GM10847 (cell line): ENCODE results near the gene MDN1.

Source experiments
- POLR2A ChIP-seq: IDR thresholded peaks from 2 replicates; pipeline ENCODE4 v1.6.1; 2011; ENCODE audit not compliant: insufficient read length; ENCODE audit errors: extremely low read depth

The MDN1 gene

DNA sequence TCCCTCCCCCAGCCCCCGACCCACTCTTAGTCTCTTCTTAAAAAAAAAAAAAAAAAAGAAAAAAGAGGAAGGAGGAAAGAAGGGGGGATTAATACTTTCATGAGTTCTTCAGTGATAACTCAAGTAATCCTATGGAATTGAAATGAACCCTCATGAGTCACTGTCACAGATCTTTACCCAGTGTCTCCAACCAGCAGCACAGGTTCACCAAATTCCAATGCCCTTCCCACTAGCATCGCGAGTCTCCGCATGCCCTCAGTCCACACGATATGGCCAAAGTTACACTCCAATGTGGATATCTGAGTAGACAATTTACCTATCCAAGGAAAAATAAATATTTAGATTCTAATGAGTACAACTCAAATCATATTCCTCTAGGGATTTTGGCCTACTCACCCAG lies 74.5 kb downstream of the MDN1 start:
- no peak for TF ChIP-seq POLR2A

DNA sequence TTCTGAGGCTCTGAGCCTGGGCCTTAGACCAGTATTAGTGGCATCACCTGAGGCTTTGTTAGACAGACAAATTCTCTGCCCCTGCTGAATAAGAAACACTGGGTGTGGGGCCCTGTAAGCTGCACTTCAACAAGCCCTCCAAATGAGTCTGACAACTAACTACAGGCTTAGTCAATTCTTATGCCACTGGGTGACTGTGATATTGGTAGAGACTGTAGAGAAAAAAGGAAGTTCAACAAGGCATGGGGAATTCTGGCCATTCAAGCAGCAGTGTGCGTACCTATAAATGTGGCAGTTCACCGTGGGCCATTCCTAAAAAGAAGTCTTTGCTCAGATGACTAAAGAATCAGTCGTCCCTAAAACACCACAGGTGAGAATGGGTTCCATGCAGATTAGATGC lies 82.7 kb downstream of the MDN1 start:
- TF ChIP-seq POLR2A, result no peak

DNA sequence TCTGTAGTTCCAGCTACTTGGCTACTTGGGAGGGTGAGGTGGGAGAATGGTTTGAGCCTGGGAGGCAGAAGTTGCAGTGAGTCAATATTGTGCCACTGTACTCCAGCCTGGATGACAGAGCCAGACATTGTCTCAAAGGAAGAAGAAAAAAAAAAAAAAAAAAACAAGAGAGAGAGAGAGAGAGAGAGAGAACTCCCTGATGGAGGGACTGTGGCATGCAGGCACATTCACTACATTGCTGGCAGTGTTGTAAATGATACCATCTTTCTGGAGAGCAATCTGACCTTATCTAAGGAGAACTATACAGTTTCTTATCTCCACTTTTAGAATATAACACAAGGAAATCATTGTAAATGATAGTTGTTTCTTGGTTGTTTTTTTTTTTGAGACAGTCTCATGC lies 85.1 kb downstream of the MDN1 start:
- TF ChIP-seq POLR2A, result no peak

DNA sequence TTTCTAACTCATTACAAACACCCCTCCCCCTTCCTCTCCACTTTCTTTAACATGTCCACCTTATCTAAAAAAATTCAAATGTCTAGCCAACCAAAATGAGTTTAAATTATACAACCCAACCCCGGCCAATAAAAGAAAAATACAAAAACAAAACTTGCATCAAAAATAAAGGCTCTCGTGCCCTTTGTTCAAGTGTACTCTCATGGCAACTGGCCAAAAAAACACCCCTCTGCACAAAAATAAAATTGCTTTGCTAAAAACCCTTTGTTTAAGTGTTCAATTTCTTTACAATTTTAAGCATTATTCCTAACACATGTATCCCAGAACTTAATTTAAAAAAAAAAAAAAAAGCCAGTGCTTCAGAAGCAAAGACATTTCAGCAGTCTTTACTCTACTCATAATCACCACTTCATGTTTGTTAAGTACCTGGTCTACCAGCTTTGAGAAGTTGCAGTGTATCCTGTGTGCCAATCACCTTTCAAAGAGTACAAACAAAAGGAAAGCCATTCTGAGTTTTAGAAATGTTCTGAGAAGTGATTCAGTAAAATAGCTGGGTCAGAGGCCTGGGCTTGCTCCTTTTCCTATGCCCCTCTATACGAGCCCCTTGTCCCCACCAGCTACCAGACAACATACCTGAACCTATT lies 87.5 kb downstream of the MDN1 start:
- no peak for TF ChIP-seq POLR2A

DNA sequence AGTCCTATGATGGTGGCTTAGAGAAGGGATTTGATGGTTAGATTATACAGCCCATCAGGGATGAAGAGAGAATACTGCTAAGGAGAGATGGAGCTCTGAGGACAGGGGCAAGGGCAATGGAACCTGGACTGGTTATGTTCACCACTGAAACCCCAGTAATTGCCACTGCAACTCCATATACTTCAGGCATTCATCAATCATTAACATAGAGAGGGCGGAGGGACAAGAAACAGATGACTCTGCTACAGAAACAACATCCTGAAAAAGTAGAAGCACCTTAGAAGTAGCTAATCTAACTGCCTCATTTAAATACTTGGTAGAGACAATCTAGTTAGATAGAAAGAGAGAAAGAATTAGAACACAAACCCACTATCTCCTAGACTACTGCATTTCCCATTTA lies 89.8 kb downstream of the MDN1 start:
- no peak for TF ChIP-seq POLR2A

DNA sequence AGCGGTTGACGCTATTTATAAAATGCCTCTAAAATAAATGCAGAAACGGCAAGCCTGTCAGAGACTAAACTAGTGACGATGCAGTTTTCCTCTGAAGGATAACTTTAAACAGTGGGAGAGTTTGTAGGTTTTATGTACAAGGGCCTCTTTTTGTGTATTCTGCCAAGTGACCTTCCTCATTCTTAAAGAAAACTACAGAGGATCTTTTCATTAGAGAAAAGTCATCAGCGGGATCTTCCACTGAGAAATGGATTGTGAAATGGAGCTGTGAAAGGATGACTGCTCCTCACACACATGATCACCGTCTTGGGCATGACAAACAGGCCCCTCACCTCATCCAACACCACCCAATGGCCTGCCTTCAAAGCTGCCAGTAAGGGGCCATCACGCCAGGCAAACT lies 92.1 kb downstream of the MDN1 start:
- no peak for TF ChIP-seq POLR2A

DNA sequence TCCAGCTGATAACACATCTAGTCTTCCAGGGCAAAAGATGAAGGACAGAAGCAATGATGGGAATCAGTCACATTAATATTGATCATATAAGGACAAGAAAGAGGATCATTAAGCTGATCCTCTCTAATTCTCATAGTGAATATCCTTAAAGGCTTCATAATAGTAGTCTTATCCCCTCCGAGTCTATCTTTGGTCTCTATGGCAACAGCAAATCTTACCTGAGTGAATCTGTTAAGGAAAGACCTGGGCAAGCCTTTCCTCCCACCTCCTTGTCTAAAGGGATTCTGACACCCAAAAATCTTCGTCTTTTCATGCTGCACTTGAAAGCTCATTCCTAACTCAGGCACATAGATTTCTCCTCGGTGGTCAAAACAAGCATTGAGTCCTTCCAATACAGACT lies 94.6 kb downstream of the MDN1 start:
- no peak for TF ChIP-seq POLR2A

DNA sequence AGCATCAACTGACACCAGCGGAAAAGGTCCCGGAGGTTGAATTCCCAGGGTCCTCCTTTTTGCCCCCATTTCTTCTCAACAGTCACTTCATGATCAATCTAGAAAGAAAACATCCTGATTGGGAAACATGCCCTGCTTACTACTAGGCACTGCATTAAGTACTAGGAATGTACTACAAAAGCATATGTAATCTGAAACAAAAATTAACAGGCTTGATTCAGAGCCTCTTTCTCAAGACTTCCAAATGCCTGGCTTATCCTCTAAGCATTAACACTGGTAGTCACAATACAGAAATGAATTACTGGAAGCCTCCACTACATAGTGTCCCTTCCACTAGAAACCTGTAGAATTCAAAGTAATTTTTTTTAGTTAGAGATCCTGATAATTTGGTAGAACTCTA lies 96.5 kb downstream of the MDN1 start:
- no peak for TF ChIP-seq POLR2A

DNA sequence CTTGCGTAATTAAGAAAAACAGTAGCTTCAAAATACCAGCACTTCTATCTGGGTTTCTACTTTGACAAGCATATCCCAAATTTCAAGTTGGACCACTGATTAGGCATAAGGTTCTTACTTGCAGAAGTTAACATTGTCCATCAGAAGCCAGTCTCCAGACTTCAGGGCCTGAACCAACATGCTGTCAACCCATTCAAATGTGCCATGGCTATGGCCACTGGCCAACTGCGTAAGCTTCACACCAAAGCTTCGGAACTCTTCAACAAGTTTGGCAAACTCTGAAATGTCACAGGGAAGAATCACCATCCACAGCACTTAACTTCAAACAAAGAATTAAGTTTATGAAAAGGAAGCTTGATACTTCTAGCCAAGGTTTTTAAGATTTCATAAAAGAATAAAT lies 103.1 kb downstream of the MDN1 start:
- no peak for TF ChIP-seq POLR2A

DNA sequence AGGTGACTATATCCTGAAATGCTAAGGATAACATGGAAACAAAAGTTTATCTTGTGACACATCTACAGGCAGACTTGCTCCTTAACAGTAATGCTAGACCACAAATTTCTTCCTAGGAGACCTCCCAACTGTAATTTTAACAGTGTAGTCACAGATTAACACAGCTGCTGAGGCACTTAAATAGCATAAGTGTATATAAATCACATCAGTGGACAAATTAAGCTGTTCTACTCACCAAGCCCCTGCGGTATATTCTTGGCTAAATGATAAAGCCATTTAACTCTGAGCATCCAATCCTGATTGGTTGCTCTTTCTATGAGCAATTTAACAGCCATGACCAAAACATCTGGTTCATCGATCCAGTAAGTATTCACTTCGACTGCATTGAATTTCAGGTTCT lies 107.8 kb downstream of the MDN1 start:
- no peak for TF ChIP-seq POLR2A

DNA sequence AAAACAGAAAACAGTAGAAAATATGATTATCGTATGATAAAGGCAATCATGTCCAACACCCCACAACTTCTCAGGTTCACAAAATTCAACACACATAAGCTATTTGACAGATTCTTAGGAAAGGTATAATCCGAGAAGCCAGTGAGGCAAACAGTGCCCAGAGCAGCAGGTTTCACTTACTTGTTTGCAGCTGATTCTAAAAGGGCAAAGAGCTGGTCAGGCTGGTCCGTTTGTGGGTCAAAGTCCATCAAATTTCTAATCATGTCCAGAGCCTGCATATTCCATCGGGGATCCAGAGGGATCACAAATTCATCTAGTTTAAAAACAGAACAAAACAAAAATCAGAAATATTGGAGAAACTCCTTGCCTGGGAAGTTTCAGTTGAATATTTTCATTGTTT lies 111.3 kb downstream of the MDN1 start:
- TF ChIP-seq POLR2A, result no peak

DNA sequence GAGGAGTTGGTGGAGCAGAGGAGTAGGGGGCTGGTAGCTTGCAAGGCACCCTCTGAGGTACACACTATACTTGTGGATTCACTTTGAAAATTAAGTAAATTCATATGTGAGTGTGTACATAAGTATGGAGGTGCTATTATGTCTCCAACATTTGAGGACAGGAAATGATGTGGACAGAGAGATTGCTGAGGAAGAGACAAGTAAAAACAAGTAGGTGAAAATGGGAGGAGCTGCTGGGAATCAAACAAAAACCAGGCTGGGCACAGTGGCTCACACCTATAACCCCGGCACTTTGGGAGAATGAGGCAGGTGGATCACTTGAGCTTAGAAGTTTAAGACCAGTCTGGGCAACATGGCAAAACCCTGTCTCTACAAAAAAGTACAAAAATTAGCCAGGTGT lies 111.8 kb downstream of the MDN1 start:
- TF ChIP-seq POLR2A, result no peak

DNA sequence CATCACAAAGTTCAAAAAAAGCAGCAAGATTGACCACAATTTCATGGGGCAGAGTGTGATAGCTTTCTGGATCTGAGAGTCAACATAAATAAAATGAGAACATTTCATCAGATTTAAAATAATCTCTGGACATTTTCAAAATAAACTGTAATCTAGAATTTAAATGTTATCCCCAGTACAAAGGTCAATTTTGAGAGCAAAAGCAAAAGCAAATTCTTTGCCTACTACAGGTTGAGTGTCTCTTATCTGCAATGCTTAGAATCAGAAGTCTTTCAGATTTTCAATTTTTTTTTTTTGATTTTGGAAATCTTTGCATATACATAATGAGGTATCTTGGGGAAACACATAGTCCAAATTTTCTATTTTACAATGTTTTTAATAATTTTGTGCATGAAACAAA lies 113.5 kb downstream of the MDN1 start:
- TF ChIP-seq POLR2A, result no peak

DNA sequence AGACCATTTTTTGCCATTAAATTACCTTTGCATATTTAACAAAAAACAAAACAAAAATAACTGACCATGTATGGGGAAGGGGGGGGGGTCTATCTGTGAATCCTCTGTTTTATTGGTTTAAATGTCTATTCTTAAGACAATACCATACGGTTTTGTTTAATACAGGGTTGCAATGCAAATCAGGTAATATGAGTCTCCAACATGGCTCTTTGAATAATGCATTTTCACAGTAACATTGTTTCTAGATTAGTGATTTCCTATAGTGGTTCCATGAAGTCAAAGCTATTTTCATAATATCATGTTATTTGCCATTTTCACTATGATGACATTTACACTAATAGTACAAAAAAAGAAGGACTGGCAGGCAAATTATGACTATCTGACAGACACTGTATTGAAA lies 116.3 kb downstream of the MDN1 start:
- TF ChIP-seq POLR2A, result no peak

DNA sequence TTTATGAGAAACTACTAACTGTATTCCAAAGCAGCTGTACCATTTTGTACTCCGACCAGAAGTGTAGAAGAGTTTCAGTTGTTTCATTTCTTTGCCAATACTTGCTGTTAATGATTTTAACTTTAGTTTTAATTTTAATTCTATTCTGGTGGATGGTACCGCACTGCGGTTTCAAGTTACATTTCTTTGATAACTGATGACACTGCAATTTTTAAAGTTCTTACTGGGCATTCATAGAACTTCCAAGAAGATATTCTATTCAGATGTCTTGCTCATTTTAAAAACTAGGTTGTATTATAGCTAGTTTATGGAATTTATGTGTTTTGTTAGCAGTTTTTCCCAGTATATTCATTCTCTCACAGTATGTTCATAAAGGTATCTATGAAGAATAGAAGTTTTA lies 117.2 kb downstream of the MDN1 start:
- no peak for TF ChIP-seq POLR2A

DNA sequence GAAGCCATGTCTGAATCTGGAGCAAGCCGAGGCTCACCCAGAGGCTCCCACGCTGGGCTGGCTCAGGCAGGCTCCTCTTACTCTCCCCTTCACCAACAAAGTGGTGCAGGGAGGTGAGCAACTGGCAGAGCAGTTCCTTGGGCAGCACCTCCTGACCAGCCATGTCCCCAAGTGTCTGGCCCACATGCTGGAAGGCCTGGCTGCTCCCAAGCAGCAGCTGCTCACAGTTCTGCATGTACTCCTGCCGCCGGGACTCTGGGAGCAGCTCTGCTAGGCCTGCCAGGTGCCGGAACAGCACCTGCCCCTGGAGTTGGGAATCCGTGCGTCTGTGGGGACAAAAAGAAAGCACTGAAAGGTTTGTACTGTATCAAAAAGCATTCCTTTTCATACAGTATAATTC lies 123.9 kb downstream of the MDN1 start:
- no peak for TF ChIP-seq POLR2A

DNA sequence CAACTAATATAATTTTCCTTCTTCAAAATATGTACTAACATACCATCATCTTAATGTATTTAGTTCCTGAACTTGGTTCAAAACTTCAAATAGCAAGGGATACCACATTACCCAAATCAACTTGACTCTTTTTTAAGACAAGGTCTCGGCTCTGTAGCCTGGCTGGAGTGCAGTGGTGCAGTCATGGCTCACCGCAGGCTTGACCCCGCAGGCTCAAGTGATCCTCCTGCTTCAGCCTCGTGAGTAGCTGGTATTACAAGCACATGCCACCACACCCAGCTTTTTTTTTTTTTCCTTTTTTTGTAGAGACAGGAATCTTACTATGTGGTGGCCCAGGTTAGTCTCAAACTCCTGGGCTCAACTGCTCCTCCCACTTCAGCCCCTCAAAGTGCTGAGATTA lies 125.2 kb downstream of the MDN1 start:
- TF ChIP-seq POLR2A, result no peak

DNA sequence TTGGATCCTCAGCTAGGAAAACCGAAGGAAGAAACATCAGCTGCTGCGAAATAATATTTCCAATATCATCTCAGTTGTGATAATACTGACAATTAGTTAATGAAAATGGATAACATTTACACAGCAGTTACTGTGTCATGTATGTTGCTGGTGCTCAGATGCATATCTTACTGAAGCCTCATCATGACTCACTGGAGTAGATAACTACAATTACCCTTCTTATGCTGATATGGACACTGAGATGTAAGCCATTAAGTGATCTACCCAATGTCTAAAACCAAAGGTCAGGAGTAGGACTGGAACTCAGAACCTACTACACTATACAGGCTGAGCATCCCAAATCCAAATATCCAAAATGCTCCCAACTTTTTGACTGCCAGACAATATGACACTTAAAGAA lies 126.4 kb downstream of the MDN1 start:
- no peak for TF ChIP-seq POLR2A

DNA sequence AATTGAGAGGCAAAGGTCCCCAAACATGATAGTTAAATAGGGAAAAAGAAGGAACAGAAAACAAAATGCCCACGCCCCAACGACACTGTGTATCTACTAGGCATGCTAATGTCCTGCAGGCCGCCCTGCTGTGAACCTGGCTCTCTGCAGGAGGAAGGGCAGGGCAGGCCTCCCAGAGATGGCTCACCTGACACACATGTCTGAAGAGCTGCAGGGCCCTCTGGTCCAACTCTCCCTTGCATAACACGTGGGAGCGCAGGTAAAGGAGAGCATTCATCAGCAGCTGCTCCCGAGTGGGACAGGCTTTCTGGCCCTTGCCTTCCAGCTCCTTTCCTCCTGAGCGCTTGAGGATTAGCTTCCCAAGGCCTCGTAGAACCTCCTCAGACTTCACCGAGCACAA lies 127.3 kb downstream of the MDN1 start:
- TF ChIP-seq POLR2A, result no peak

DNA sequence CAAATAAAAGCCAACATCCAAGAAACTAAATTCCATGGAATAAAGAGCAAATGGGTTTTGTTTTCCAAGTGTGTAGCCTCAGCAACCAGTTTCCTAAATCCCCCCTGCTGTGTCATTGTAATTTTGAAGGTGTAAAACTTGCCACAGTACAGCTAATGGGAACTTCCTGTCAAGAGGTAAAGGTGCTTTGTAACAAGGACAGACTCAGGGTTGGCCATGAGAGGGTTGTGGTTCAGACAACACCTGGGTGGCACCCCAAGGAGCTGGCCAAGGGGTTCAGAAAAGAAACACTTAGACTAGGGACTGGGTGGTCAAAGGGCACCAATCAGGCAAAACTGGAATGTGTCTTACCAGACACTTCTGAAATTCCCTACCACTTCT lies 128.7 kb downstream of the MDN1 start:
- no peak for TF ChIP-seq POLR2A
